ENCODE results near the gene CLK1. TPM values are rescaled to one million over a fixed set of nuclear protein-coding genes. Genes with fewer than 3 reads are reported as not detected.

CLK1 gene
- total and polyA plus RNA-seq, 2 of the 13 experiments (the other 11 are each of a cell fraction or from before 2014, with no cell fraction given) = 66.6 to 101 TPM

- TF ChIP-seq, protein P1, sequence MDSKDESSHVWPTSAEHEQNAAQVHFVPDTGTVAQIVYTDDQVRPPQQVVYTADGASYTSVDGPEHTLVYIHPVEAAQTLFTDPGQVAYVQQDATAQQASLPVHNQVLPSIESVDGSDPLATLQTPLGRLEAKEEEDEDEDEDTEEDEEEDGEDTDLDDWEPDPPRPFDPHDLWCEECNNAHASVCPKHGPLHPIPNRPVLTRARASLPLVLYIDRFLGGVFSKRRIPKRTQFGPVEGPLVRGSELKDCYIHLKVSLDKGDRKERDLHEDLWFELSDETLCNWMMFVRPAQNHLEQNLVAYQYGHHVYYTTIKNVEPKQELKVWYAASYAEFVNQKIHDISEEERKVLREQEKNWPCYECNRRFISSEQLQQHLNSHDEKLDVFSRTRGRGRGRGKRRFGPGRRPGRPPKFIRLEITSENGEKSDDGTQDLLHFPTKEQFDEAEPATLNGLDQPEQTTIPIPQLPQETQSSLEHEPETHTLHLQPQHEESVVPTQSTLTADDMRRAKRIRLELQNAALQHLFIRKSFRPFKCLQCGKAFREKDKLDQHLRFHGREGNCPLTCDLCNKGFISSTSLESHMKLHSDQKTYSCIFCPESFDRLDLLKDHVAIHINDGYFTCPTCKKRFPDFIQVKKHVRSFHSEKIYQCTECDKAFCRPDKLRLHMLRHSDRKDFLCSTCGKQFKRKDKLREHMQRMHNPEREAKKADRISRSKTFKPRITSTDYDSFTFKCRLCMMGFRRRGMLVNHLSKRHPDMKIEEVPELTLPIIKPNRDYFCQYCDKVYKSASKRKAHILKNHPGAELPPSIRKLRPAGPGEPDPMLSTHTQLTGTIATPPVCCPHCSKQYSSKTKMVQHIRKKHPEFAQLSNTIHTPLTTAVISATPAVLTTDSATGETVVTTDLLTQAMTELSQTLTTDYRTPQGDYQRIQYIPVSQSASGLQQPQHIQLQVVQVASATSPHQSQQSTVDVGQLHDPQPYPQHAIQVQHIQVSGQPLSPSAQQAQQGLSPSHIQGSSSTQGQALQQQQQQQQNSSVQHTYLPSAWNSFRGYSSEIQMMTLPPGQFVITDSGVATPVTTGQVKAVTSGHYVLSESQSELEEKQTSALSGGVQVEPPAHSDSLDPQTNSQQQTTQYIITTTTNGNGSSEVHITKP (CRISPR knock-in tag; IDR thresholded peaks at IDR 0.05; ENCODE audit: low read depth) = peak; percentile 92
- 0 out of 2 replicates have a peak, but pooled peaks have one; percentile 19 for TF ChIP-seq ZNF136 (CRISPR knock-in tag; IDR thresholded peaks at IDR 0.05; ENCODE audit: low read depth)
- peak; percentile 54 for TF ChIP-seq ZBTB21 (CRISPR knock-in tag; IDR thresholded peaks at IDR 0.05)
- no peak for TF ChIP-seq MBNL3 (CRISPR knock-in tag; conservative IDR thresholded peaks at IDR 0.05)
- 0 out of 2 replicates have a peak, but pooled peaks have one; percentile 82 for TF ChIP-seq TSC22D2 (CRISPR knock-in tag; IDR thresholded peaks at IDR 0.05; ENCODE audit: borderline replicate concordance)
- peak; percentile 51; the same call in 1 of the 2 replicates for TF ChIP-seq ZNF557 (CRISPR knock-in tag; IDR thresholded peaks at IDR 0.05)
- TF ChIP-seq FOXO1 (CRISPR knock-in tag; IDR thresholded peaks at IDR 0.05) = no peak
- peak; percentile 25 for TF ChIP-seq IRX3 (CRISPR knock-in tag; IDR thresholded peaks at IDR 0.05; ENCODE audit: borderline replicate concordance, low read depth)
- TF ChIP-seq ZBTB42 (CRISPR knock-in tag; IDR thresholded peaks at IDR 0.05) = peak; percentile 80; the same call in 1 of the 2 replicates
- no peak for TF ChIP-seq IKZF4 (CRISPR knock-in tag; IDR thresholded peaks at IDR 0.05; ENCODE audit: borderline replicate concordance, low read depth, not compliant biosample characterization)
- TF ChIP-seq ESRRA (CRISPR knock-in tag; IDR thresholded peaks at IDR 0.05; ENCODE audit: low read depth) = peak; percentile 45; the same call in 1 of the 2 replicates
- no peak; the same call in 1 of the 2 replicates for TF ChIP-seq SP5 (CRISPR knock-in tag; IDR thresholded peaks at IDR 0.05; ENCODE audit: borderline replicate concordance, low read depth)
- TF ChIP-seq ZNF354B (CRISPR knock-in tag; IDR thresholded peaks at IDR 0.05) = 0 out of 2 replicates have a peak, but pooled peaks have one; percentile 82
- no peak for TF ChIP-seq PREB (CRISPR knock-in tag; IDR thresholded peaks at IDR 0.05)
- TF ChIP-seq ZNF816 (CRISPR knock-in tag; IDR thresholded peaks at IDR 0.05; ENCODE audit: borderline replicate concordance) = no peak
- peak; percentile 93 for TF ChIP-seq NKX3-1 (CRISPR knock-in tag; IDR thresholded peaks at IDR 0.05)
- TF ChIP-seq CREBL2 (CRISPR knock-in tag; IDR thresholded peaks at IDR 0.05; ENCODE audit: borderline replicate concordance) = no peak
- peak; percentile 19 for TF ChIP-seq CCAR2 (optimal IDR thresholded peaks at IDR 0.05; ENCODE audit: low read depth, low read length)
- TF ChIP-seq MZF1 (CRISPR knock-in tag; IDR thresholded peaks at IDR 0.05; ENCODE audit: borderline replicate concordance) = peak; percentile 65; the same call in 1 of the 2 replicates
- TF ChIP-seq, protein P2, sequence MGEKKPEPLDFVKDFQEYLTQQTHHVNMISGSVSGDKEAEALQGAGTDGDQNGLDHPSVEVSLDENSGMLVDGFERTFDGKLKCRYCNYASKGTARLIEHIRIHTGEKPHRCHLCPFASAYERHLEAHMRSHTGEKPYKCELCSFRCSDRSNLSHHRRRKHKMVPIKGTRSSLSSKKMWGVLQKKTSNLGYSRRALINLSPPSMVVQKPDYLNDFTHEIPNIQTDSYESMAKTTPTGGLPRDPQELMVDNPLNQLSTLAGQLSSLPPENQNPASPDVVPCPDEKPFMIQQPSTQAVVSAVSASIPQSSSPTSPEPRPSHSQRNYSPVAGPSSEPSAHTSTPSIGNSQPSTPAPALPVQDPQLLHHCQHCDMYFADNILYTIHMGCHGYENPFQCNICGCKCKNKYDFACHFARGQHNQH (CRISPR knock-in tag; IDR thresholded peaks at IDR 0.05) = peak; percentile 91
- TF ChIP-seq NCOR1 (IDR thresholded peaks at IDR 0.05; ENCODE audit: borderline replicate concordance, low read length) = peak; percentile 19; the same call in 1 of the 2 replicates
- peak; percentile 9 for TF ChIP-seq ZNF619 (CRISPR knock-in tag; IDR thresholded peaks at IDR 0.05)
- peak; percentile 69; the same call in 1 of the 2 replicates for TF ChIP-seq SALL2 (CRISPR knock-in tag; IDR thresholded peaks at IDR 0.05)
Observed at GRCh38 chr2:200888704-200889625, 24.5 kb upstream of the CLK1 start, which contains the start of the genes NIF3L1 and PPIL3 (continued).
